WTC11 (cell line): ENCODE measurements around the gene TMCC1. TPM values are rescaled to one million over a fixed set of nuclear protein-coding genes. Genes with fewer than 3 reads are reported as not detected.

Source experiments
- ATAC-seq: fragments of 200-7000 bp; cut with Tn5 transposase; 2 replicates; pipeline ENCODE4 v1.10.0; 2021; ENCODE audit warnings: mild to moderate bottlenecking, moderate library complexity
- CTCF ChIA-PET: fragments of 300-600 bp; sonication (Branson Sonifier 250); formaldehyde crosslinking; loops from one replicate; lab custom pipeline; 2021; ENCODE audit warnings: antibody characterized with exemption; lab: Charles Lee
- POLR2A ChIA-PET: fragments of 350-600 bp; sonication (Branson Sonifier 250); formaldehyde crosslinking; loops from one replicate; lab custom pipeline; 2021; ENCODE audit warnings: antibody characterized with exemption; lab: Charles Lee
- DNase-seq: peaks from one replicate; pipeline ENCODE4 v3.0.0; 2021; ENCODE audit warnings: low spot score
- H3K27ac Mint-ChIP-seq: 2 replicates; pipeline ENCODE4 v1.8.0; 2021; ENCODE audit warnings: mixed read lengths
- H3K27me3 Mint-ChIP-seq: 2 replicates; pipeline ENCODE4 v1.8.0; 2021; ENCODE audit warnings: low read depth, mild to moderate bottlenecking, moderate library complexity, mixed read lengths
- H3K36me3 Mint-ChIP-seq: 2 replicates; pipeline ENCODE4 v1.8.0; 2021; ENCODE audit warnings: mixed read lengths
- H3K4me1 Mint-ChIP-seq: 2 replicates; pipeline ENCODE4 v1.8.0; 2022; ENCODE audit warnings: mixed read lengths
- H3K4me3 Mint-ChIP-seq: 2 replicates; pipeline ENCODE4 v1.8.0; 2021; ENCODE audit warnings: mild to moderate bottlenecking, moderate library complexity, mixed read lengths
- H3K9me3 Mint-ChIP-seq: 2 replicates; pipeline ENCODE4 v1.8.0; 2021; ENCODE audit warnings: mixed read lengths
- ATF1 ChIP-seq: sonication (generic); formaldehyde crosslinking; IDR thresholded peaks from 2 replicates; pipeline ENCODE4 v1.8.1; 2023; ENCODE audit warnings: mild to moderate bottlenecking, moderate library complexity, missing genetic modification reagents
- ATF2 ChIP-seq: sonication (generic); formaldehyde crosslinking; IDR thresholded peaks from 2 replicates; pipeline ENCODE4 v1.8.1; 2022; ENCODE audit warnings: low read depth, missing genetic modification reagents, borderline replicate concordance
- ATF6 ChIP-seq: sonication (generic); formaldehyde crosslinking; IDR thresholded peaks from 2 replicates; pipeline ENCODE4 v1.8.1; 2023; ENCODE audit warnings: mild to moderate bottlenecking, missing genetic modification reagents
- CREB1 ChIP-seq: sonication (generic); formaldehyde crosslinking; IDR thresholded peaks from 2 replicates; pipeline ENCODE4 v1.8.0; 2023; ENCODE audit warnings: mild to moderate bottlenecking, missing genetic modification reagents
- ESRRA ChIP-seq: sonication (generic); formaldehyde crosslinking; IDR thresholded peaks from 2 replicates; pipeline ENCODE4 v1.8.1; 2022; ENCODE audit warnings: mild to moderate bottlenecking, missing genetic modification reagents, borderline replicate concordance
- FOXJ3 ChIP-seq: sonication (generic); formaldehyde crosslinking; IDR thresholded peaks from 2 replicates; pipeline ENCODE4 v1.9.0; 2021; ENCODE audit warnings: missing genetic modification reagents, mild to moderate bottlenecking, borderline replicate concordance
- FOXP1 ChIP-seq: sonication (generic); formaldehyde crosslinking; IDR thresholded peaks from 2 replicates; pipeline ENCODE4 v1.8.0; 2022; ENCODE audit warnings: missing genetic modification reagents, mild to moderate bottlenecking, moderate library complexity, borderline replicate concordance
- GTF2I ChIP-seq: fragments of 250-450 bp; sonication (Bioruptor Pico); conservative IDR thresholded peaks from 2 replicates; pipeline ENCODE4 v1.4.0; 2021; ENCODE audit warnings: mild to moderate bottlenecking
- IRF2 ChIP-seq: sonication (generic); formaldehyde crosslinking; IDR thresholded peaks from 2 replicates; pipeline ENCODE4 v1.8.0; 2022; ENCODE audit warnings: low read depth, missing genetic modification reagents, borderline replicate concordance
- JUN ChIP-seq: sonication (generic); formaldehyde crosslinking; IDR thresholded peaks from 2 replicates; pipeline ENCODE4 v1.8.0; 2023; ENCODE audit warnings: mild to moderate bottlenecking, missing genetic modification reagents
- MXD4 ChIP-seq: fragments of 250-450 bp; sonication (Bioruptor Pico); IDR thresholded peaks from 2 replicates; pipeline ENCODE4 v1.8.0; 2021; ENCODE audit warnings: mild to moderate bottlenecking, moderate library complexity, borderline replicate concordance
- PRDM15 ChIP-seq: sonication (generic); formaldehyde crosslinking; IDR thresholded peaks from 2 replicates; pipeline ENCODE4 v1.8.0; 2022; ENCODE audit warnings: missing genetic modification reagents
- TCF7 ChIP-seq: sonication (generic); formaldehyde crosslinking; IDR thresholded peaks from 2 replicates; pipeline ENCODE4 v1.8.0; 2022; ENCODE audit warnings: mild to moderate bottlenecking, low read depth, missing genetic modification reagents, moderate library complexity
- TEAD1 ChIP-seq: sonication (generic); formaldehyde crosslinking; IDR thresholded peaks from 2 replicates; pipeline ENCODE4 v1.8.0; 2022; ENCODE audit warnings: mild to moderate bottlenecking, missing genetic modification reagents
- TP53 ChIP-seq: sonication (generic); formaldehyde crosslinking; IDR thresholded peaks from 2 replicates; pipeline ENCODE4 v1.8.1; 2023; ENCODE audit warnings: mild to moderate bottlenecking, missing genetic modification reagents
- ZNF121 ChIP-seq: sonication (generic); formaldehyde crosslinking; IDR thresholded peaks from 2 replicates; pipeline ENCODE4 v1.8.0; 2023; ENCODE audit warnings: missing genetic modification reagents
- ZNF232 ChIP-seq: sonication (generic); formaldehyde crosslinking; IDR thresholded peaks from 2 replicates; pipeline ENCODE4 v1.8.0; 2022; ENCODE audit warnings: mild to moderate bottlenecking, missing genetic modification reagents
- ZNF263 ChIP-seq: sonication (generic); formaldehyde crosslinking; IDR thresholded peaks from 2 replicates; pipeline ENCODE4 v1.8.1; 2022; ENCODE audit warnings: low read depth, mild to moderate bottlenecking, moderate library complexity, missing genetic modification reagents
- ZNF423 ChIP-seq: fragments of 250-450 bp; sonication (Bioruptor Pico); IDR thresholded peaks from 2 replicates; pipeline ENCODE4 v2.1.2; 2022; ENCODE audit warnings: mild to moderate bottlenecking, moderate library complexity
- ZNF512 ChIP-seq: sonication (generic); formaldehyde crosslinking; IDR thresholded peaks from 2 replicates; pipeline ENCODE4 v1.8.1; 2022; ENCODE audit warnings: missing genetic modification reagents, borderline replicate concordance
- total RNA-seq: library from RNA; stranded (reverse); gene quantifications from 3 replicates; pipeline ENCODE4 v1.2.3, GENCODE V29; 2021

TMCC1 gene
- total RNA-seq, 1 experiment from 2014 or later = 29.3 TPM

GRCh38 chr3:129864519-129864918 is 29.0 kb downstream of the TMCC1 start (continued):
- TF ChIP-seq ZNF512 (CRISPR knock-in tag) (no peak), ESRRA (CRISPR knock-in tag) (no peak), FOXJ3 (no peak), ATF1 (CRISPR knock-in tag) (no peak), GTF2I (no peak), PRDM15 (no peak), ZNF423 (CRISPR knock-in tag) (no peak), IRF2 (CRISPR knock-in tag) (no peak), CREB1 (CRISPR knock-in tag) (no peak), FOXP1 (CRISPR knock-in tag) (no peak), MXD4 (no peak), ATF6 (CRISPR knock-in tag) (no peak), ZNF263 (CRISPR knock-in tag) (no peak), TP53 (CRISPR knock-in tag) (no peak), ZNF232 (CRISPR knock-in tag) (no peak), TCF7 (CRISPR knock-in tag) (no peak)

GRCh38 chr3:129859272-129859671 is 34.2 kb downstream of the TMCC1 start:
- Mint-ChIP-seq H3K4me3 (no peak overlapping the region), H3K27ac (no peak overlapping the region), H3K27me3 (no peaks in the 10 kb centered on the region), H3K4me1 (peaks cover 20% of the 10 kb centered on the region), H3K36me3 (peaks cover 19% of the 10 kb centered on the region), H3K9me3 (no peaks in the 10 kb centered on the region)
- TF ChIP-seq ATF2 = no peak
- TF ChIP-seq JUN (CRISPR knock-in tag) = no peak
- TF ChIP-seq ZNF121 (CRISPR knock-in tag) = peak; percentile 97
- TF ChIP-seq TEAD1 (CRISPR knock-in tag) = no peak
- ATAC-seq (no peak), DNase-seq (no peak)
- POLR2A ChIA-PET = no interaction called here
- CTCF ChIA-PET = no interaction called here
